ENCODE results near the gene ADD2. TPM values are rescaled to one million over a fixed set of nuclear protein-coding genes. Genes with fewer than 3 reads are reported as not detected.
A peak's percentile ranks its signal among the peaks of the same experiment; 100 is the strongest.

ADD2 gene
- total RNA-seq, 1 donor from 2014 or later, result 4.8 TPM

- Mint-ChIP-seq H3K36me3 (ENCODE audit: low read depth, unreplicated experiment) (no peaks in the 10 kb centered on the region), H3K4me3 (ENCODE audit: unreplicated experiment) (no peak overlapping the region), H3K9me3 (ENCODE audit: unreplicated experiment) (no peaks in the 10 kb centered on the region), H3K4me1 (ENCODE audit: low read depth, unreplicated experiment) (peaks cover 7% of the 10 kb centered on the region), H3K27me3 (ENCODE audit: low read depth, unreplicated experiment) (peaks cover 5% of the 10 kb centered on the region), H3K27ac (ENCODE audit: unreplicated experiment) (no peak overlapping the region)
- DNase-seq (ENCODE audit: low read depth) (peak; percentile 6), FAIRE-seq (no peak)
- no peaks in the 10 kb centered on the region for H3K9me3 ChIP-seq (ENCODE audit: insufficient read depth, low read depth, low read length)
- no peak for TF ChIP-seq CTCF (IDR thresholded peaks at IDR 0.05; ENCODE audit: insufficient read depth, low read depth, low read length)
- no peak for TF ChIP-seq EZH2 (IDR thresholded peaks at IDR 0.05; ENCODE audit: insufficient read depth, low read length)
- H3K9ac ChIP-seq (ENCODE audit: low read length), result no peak overlapping the region
- H3K27me3 ChIP-seq (ENCODE audit: insufficient read depth, low read length), result no peaks in the 10 kb centered on the region
- no peak overlapping the region for H3K27ac ChIP-seq (ENCODE audit: low read depth, low read length)
- no peak overlapping the region for H3K4me3 ChIP-seq (ENCODE audit: insufficient read depth, low read depth, low read length)
- H4K20me1 ChIP-seq (ENCODE audit: insufficient read depth, low read length), result no peaks in the 10 kb centered on the region
- H3K79me2 ChIP-seq (ENCODE audit: insufficient read depth, low read length), result no peaks in the 10 kb centered on the region
- H3K36me3 ChIP-seq (ENCODE audit: insufficient read depth, low read length), result no peaks in the 10 kb centered on the region
- no peak overlapping the region for H3K4me2 ChIP-seq (ENCODE audit: low read length)
- H2AFZ ChIP-seq (ENCODE audit: low read depth, low read length), result no peak overlapping the region
- H3K4me1 ChIP-seq (ENCODE audit: insufficient read depth, low read length), result no peaks in the 10 kb centered on the region
Observed at GRCh38 chr2:70671092-70671675, 96.8 kb downstream of the ADD2 start.

- Mint-ChIP-seq H3K4me1 (ENCODE audit: low read depth, unreplicated experiment) (peaks cover 7% of the 10 kb centered on the region), H3K36me3 (ENCODE audit: low read depth, unreplicated experiment) (no peaks in the 10 kb centered on the region), H3K27me3 (ENCODE audit: low read depth, unreplicated experiment) (peaks cover 4% of the 10 kb centered on the region), H3K4me3 (ENCODE audit: unreplicated experiment) (no peak overlapping the region), H3K27ac (ENCODE audit: unreplicated experiment) (no peak overlapping the region), H3K9me3 (ENCODE audit: unreplicated experiment) (no peaks in the 10 kb centered on the region)
- FAIRE-seq, result no peak
- DNase-seq (ENCODE audit: low read depth), result no peak
- no peaks in the 10 kb centered on the region for H3K36me3 ChIP-seq (ENCODE audit: insufficient read depth, low read length)
- no peak overlapping the region for H3K4me2 ChIP-seq (ENCODE audit: low read length)
- H3K9ac ChIP-seq (ENCODE audit: low read length), result no peak overlapping the region
- no peak overlapping the region for H3K4me3 ChIP-seq (ENCODE audit: insufficient read depth, low read depth, low read length)
- TF ChIP-seq CTCF (IDR thresholded peaks at IDR 0.05; ENCODE audit: insufficient read depth, low read depth, low read length) (no peak), EZH2 (IDR thresholded peaks at IDR 0.05; ENCODE audit: insufficient read depth, low read length) (no peak)
- no peaks in the 10 kb centered on the region for H4K20me1 ChIP-seq (ENCODE audit: insufficient read depth, low read length)
- no peaks in the 10 kb centered on the region for H3K27me3 ChIP-seq (ENCODE audit: insufficient read depth, low read length)
- no peak overlapping the region for H3K27ac ChIP-seq (ENCODE audit: low read depth, low read length)
- no peaks in the 10 kb centered on the region for H3K4me1 ChIP-seq (ENCODE audit: insufficient read depth, low read length)
- H3K9me3 ChIP-seq (ENCODE audit: insufficient read depth, low read depth, low read length), result no peaks in the 10 kb centered on the region
- H3K79me2 ChIP-seq (ENCODE audit: insufficient read depth, low read length), result no peaks in the 10 kb centered on the region
- H2AFZ ChIP-seq (ENCODE audit: low read depth, low read length), result no peak overlapping the region
Observed at GRCh38 chr2:70670626-70671025, 97.4 kb downstream of the ADD2 start.

- H3K36me3 Mint-ChIP-seq (ENCODE audit: low read depth, unreplicated experiment), result no peaks in the 10 kb centered on the region
- Histone ChIP-seq H3K79me2 (ENCODE audit: insufficient read depth, low read length) (no peaks in the 10 kb centered on the region), H3K9ac (ENCODE audit: low read length) (no peak overlapping the region), H3K4me1 (ENCODE audit: insufficient read depth, low read length) (no peaks in the 10 kb centered on the region), H3K27ac (ENCODE audit: low read depth, low read length) (no peak overlapping the region), H4K20me1 (ENCODE audit: insufficient read depth, low read length) (no peaks in the 10 kb centered on the region), H3K4me3 (ENCODE audit: insufficient read depth, low read depth, low read length) (no peak overlapping the region), H3K4me2 (ENCODE audit: low read length) (no peak overlapping the region), H3K27me3 (ENCODE audit: insufficient read depth, low read length) (no peaks in the 10 kb centered on the region), H2AFZ (ENCODE audit: low read depth, low read length) (no peak overlapping the region), H3K9me3 (ENCODE audit: insufficient read depth, low read depth, low read length) (no peaks in the 10 kb centered on the region), H3K36me3 (ENCODE audit: insufficient read depth, low read length) (no peaks in the 10 kb centered on the region)
- H3K27ac Mint-ChIP-seq (ENCODE audit: unreplicated experiment), result no peak overlapping the region
- TF ChIP-seq CTCF (IDR thresholded peaks at IDR 0.05; ENCODE audit: insufficient read depth, low read depth, low read length), result no peak
- peaks cover 7% of the 10 kb centered on the region for H3K4me1 Mint-ChIP-seq (ENCODE audit: low read depth, unreplicated experiment)
- peaks cover 8% of the 10 kb centered on the region for H3K27me3 Mint-ChIP-seq (ENCODE audit: low read depth, unreplicated experiment)
- H3K9me3 Mint-ChIP-seq (ENCODE audit: unreplicated experiment), result no peaks in the 10 kb centered on the region
- FAIRE-seq, result no peak
- no peak for DNase-seq (ENCODE audit: low read depth)
- no peak overlapping the region for H3K4me3 Mint-ChIP-seq (ENCODE audit: unreplicated experiment)
Observed at GRCh38 chr2:70670202-70670601, 97.8 kb downstream of the ADD2 start.
